GM10248 (cell line): ENCODE data around the gene FXYD4.

ENCODE experiments used
- CTCF ChIA-PET: fragments of 300-600 bp; sonication (Branson Sonifier 250); formaldehyde crosslinking; extraction: SDS; loops from one replicate; lab custom pipeline; 2021; ENCODE audit warnings: antibody characterized with exemption; lab: Yijun Ruan, JAX
- POLR2A ChIA-PET: fragments of 350-650 bp; sonication (Branson Sonifier 250); formaldehyde crosslinking; extraction: SDS; loops from one replicate; lab custom pipeline; 2020; ENCODE audit warnings: antibody characterized with exemption; lab: Yijun Ruan, JAX
- DNase-seq: peaks from one replicate; pipeline ENCODE4 v3.0.0; 2012; ENCODE audit errors: extremely low spot score
- CTCF ChIP-seq: IDR thresholded peaks from 2 replicates; pipeline ENCODE4 v1.5.1; 2012; ENCODE audit warnings: mild to moderate bottlenecking, low read depth; ENCODE audit errors: extremely low read depth, missing control alignments, control extremely low read depth

Gene FXYD4

DNA sequence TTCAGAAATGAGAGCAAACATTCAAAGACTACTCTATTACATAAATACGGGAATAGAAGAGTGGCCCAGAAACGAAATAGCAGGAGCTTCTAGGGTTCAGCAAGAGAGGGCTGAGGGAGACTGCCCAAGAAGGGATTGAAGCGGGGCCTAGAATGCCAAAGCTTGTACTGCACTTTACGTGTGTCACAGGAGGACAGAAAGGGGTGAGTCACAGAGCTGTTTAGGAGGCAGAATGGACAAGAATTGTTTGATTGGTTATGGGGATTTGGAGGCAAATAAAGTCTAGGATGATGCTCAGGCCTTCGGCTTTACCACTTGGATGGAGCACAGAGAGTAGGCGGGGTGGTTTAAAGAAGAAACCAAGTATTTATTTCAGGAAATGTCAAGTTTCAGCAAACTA, 11.3 kb upstream of the FXYD4 start:
- CTCF ChIA-PET: interaction anchor here (1.5 kb wide), 1 partner anchor 11 kb away, joined by 7 read pairs; no protein-coding TSS in a partner anchor

DNA sequence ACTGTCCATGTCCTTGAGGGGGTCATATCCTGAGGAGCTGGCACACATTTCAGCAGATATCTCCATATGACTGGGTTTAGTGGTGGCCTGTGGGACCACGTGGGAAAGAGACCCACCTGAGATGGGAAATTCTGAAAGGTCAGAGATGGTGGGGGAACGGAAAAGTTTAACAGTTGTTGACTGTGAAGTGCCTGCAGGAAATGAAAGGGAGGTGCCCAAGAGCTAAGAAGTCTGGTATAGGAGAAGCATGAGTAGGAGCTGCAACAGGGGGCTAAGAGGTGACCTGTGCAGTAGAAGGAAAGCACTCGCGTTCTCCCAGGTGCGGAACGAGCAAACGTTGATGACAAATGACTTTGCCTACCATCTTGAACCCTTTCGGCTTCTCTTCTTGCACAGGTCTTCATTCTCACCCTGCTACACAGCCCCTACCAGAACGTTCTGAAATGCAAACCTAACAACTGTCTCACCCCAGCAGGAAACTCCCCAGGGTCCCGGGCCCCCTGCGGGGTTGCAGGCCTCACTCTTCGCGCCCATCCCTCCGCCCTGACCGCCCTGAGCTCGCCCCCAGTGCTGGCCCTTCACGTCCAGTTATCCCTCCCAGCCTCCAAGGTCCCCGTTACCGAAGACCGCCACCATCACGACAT, 9.8 kb upstream of the FXYD4 start:
- DNase-seq: no peak
- POLR2A ChIA-PET: no interaction called here
- CTCF ChIA-PET: interaction anchor here (1.3 to 1.4 kb wide), 2 partner anchors 13 to 27 kb away, joined by 3 to 4 read pairs; no protein-coding TSS in a partner anchor
- no peak for TF ChIP-seq CTCF

More for the DNA sequence above, 11.3 kb upstream of the FXYD4 start:
- POLR2A ChIA-PET: no interaction called here
- no peak for TF ChIP-seq CTCF
- no peak for DNase-seq

GRCh38 chr10:43362191-43362839, 9.1 kb upstream of the FXYD4 start:
- TF ChIP-seq CTCF: peak; percentile 47
- CTCF ChIA-PET: interaction anchor here (1.3 to 1.4 kb wide), 2 partner anchors 14 to 27 kb away, joined by 3 to 4 read pairs; no protein-coding TSS in a partner anchor
- DNase-seq: peak; percentile 98
- POLR2A ChIA-PET: no interaction called here

DNA sequence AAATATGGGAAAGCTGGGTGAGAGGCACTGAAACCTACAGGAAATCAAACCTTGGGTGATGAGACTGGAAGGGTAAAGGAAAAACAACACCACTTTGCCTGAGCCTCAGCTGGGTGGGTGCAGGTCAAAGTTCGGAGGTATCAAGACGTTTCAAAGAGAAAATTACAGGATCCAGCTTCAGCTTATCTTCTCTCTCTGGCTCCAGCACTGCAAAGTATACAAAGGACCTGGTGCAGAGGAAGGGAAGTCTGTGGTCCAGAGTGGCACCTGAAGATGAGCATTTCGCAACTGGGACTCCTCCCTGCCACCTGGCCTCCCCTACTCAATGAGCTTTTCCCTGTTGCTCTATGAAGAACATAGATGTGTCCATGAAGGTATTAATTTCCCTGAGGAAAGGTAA, 6.4 kb upstream of the FXYD4 start:
- ChIA-PET CTCF (interaction anchor here (0.9 to 1.2 kb wide), 2 partner anchors 9 kb away, joined by 3 to 4 read pairs; no protein-coding TSS in a partner anchor), POLR2A (no interaction called here)
- DNase-seq: no peak
- TF ChIP-seq CTCF: no peak

GRCh38 chr10:43369921-43370320, 1.5 kb upstream of the FXYD4 start:
- ChIA-PET POLR2A (no interaction called here), CTCF (no interaction called here)
- no peak for DNase-seq
- no peak for TF ChIP-seq CTCF

GRCh38 chr10:43370671-43371215, 693 bp upstream of the FXYD4 start:
- DNase-seq: no peak
- ChIA-PET CTCF (interaction anchor here (0.8 to 1.4 kb wide), 2 partner anchors 22 to 25 kb away, joined by 3 read pairs; no protein-coding TSS in a partner anchor), POLR2A (interaction anchor here (0.7 kb wide), 1 partner anchor 87 kb away, joined by 11 read pairs; no protein-coding TSS in a partner anchor)
- no peak for TF ChIP-seq CTCF
